ES-I3 (cell line): ENCODE results near the gene FAM98B.

Experiments
- H3K36me3 ChIP-seq: 2 replicates; pipeline ENCODE4 v1.6.1; 2013; ENCODE audit warnings: mild to moderate bottlenecking, low read length, control low read depth, moderate library complexity; ENCODE audit not compliant: insufficient read depth
- H3K4me1 ChIP-seq: 2 replicates; pipeline ENCODE4 v1.6.1; 2013; ENCODE audit warnings: mild to moderate bottlenecking, control low read depth, low read length; ENCODE audit not compliant: insufficient read depth
- H3K9ac ChIP-seq: 2 replicates; pipeline ENCODE4 v1.6.1; 2013; ENCODE audit warnings: low read depth, mild to moderate bottlenecking, low read length, moderate library complexity
- H3K9me3 ChIP-seq: 2 replicates; pipeline ENCODE4 v1.6.1; 2013; ENCODE audit warnings: mild to moderate bottlenecking, low read length, moderate library complexity; ENCODE audit not compliant: control insufficient read depth, insufficient read depth

FAM98B gene

DNA sequence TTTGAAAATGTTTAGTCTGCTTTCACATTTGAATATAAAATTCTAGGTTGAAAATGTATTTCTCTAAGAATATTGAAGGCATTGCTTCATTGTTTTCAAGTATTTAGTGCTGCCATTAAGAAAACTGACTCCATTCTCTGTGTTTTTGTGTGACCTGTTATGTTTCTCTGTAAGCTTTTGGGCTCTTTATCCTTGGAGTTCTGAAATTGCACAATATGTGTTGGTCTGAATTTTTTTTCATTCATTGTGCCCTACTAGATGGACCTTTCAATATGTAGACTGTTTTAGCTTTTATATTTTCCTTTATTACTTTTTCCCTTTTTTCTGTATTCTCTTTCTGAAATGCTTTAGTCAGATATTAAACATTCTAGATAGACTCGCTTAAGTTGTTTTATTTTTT is 22.2 kb downstream of the FAM98B start:
- Histone ChIP-seq H3K36me3 (peaks cover 16% of the 10 kb centered on the region), H3K9me3 (no peaks in the 10 kb centered on the region)

DNA sequence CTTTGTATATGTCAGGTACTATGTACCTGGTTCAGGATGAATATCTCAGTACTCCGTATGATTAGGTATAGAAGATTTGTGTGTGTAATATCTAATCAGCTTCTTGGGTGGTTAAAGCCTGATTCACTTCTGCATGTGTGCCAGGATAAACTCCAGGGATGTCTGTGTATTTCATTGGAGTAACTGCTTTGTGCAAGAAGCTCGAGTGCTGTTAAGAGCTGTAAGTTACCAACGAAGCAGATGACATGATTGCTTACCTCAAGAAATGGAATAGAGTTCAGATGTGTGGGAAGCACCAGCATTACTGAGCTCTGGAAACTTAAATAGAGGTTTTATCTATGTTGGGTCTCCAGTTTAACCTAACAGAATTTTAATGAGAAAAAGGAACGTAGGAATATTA is 23.7 kb downstream of the FAM98B start:
- H3K9ac ChIP-seq, result no peak overlapping the region
- H3K9me3 ChIP-seq, result no peaks in the 10 kb centered on the region
- H3K36me3 ChIP-seq, result peaks cover 16% of the 10 kb centered on the region
- no peaks in the 10 kb centered on the region for H3K4me1 ChIP-seq

More for the DNA sequence above, 22.2 kb downstream of the FAM98B start:
- H3K4me1 ChIP-seq, result no peaks in the 10 kb centered on the region
- H3K9ac ChIP-seq, result no peak overlapping the region

DNA sequence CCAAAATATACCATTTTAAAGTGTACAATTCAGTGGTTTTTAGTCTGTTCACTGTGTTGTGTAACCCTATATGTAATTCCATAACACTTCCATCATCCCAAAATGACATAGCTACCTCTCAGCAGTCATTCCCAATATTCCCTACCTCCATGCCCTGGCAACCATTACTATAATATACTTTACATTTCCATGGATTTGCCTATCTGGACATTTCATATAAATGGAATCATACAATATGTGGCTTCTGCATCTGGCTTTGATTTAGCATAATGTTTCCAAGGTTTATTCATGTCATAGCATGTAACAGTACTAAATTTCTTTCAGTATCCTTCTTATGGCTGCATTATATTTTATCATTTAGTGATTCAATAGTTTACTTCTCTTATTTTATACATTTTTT is 25.3 kb downstream of the FAM98B start:
- Histone ChIP-seq H3K36me3 (peaks cover 14% of the 10 kb centered on the region), H3K9ac (no peak overlapping the region), H3K4me1 (no peaks in the 10 kb centered on the region), H3K9me3 (no peaks in the 10 kb centered on the region)

DNA sequence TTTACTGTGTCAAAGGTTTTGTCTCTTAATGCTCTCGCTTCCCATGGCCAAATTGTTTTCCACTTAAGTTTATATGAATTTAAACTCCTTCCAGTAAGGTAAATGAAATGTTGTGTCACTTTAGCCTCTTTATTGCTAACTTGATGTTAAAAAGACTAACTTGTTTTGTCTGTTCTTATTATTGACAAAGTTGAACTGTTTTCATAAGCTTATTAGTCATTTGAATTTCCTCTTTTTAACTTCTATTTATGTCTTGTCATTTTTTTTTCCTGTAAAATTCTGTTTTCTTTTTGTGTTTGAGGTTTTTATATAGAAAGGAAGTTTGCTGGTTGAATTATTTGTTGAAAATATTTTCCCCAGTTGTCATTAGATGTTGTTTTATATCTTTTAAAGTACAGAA is 25.8 kb downstream of the FAM98B start:
- Histone ChIP-seq H3K36me3 (peaks cover 9% of the 10 kb centered on the region), H3K9ac (no peak overlapping the region), H3K9me3 (no peaks in the 10 kb centered on the region)

DNA sequence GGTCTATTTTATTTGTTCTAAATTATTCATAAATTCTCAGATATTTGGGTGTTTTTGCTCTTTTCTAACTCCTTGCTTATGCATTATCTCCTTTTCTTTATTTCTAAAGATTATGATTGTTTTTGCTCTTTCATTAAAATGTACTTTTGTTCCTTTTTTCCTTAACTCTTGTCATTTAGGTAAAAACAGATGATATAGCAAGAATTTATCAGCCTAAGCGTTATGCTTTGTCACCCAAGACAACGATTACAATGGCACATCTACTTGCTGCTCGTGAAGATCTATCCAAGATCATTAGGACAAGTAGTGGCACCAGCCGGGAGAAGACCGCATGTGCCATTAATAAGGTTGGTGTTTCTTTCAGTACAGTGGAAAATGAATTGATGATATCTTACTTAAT is 27.2 kb downstream of the FAM98B start:
- Histone ChIP-seq H3K9me3 (no peaks in the 10 kb centered on the region), H3K36me3 (peaks cover 4% of the 10 kb centered on the region), H3K9ac (no peak overlapping the region), H3K4me1 (no peaks in the 10 kb centered on the region)

More for the DNA sequence above, 25.8 kb downstream of the FAM98B start:
- no peaks in the 10 kb centered on the region for H3K4me1 ChIP-seq

DNA sequence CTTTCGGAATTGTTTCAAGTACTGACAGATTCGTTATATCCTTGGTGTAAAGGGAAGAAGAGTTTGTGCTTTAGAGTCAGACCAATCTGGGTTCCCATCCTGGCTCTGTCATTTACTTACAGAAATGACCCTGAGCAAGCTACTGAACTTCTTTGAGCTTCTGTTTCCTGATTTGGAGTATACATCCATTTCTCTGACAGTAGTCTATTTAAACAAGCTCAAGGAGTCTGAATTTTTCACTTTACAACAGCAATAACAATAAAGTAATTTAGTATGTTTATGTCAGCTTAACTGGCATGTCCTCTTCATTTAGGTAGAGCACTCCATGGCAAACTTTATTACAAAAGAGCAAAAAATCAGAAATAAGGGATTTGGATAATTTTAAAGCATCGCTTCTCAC is 27.8 kb downstream of the FAM98B start:
- no peak overlapping the region for H3K9ac ChIP-seq
- H3K9me3 ChIP-seq, result no peaks in the 10 kb centered on the region
- H3K36me3 ChIP-seq, result peaks cover 4% of the 10 kb centered on the region
- no peaks in the 10 kb centered on the region for H3K4me1 ChIP-seq

DNA sequence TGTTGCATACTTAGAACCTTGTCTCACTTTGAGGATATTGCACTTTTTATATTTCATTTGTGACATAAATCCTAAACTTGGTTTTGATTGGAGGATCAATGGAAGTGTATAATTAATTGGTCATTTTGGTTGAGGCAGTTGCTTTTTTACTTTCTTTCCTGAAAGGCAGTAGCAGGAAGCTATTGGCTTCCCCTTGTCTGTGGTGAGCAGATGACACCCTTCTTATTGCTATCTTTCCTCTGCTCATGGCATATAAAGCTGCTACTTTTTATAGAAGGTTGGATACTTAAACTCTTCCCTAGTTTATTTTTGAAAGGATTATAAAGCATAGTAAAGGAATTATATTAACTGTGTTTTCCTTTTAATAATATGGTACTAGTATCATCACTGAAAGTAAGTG is 28.6 kb downstream of the FAM98B start:
- Histone ChIP-seq H3K36me3 (peaks cover 2% of the 10 kb centered on the region; the same call in 1 of the 2 replicates), H3K4me1 (no peaks in the 10 kb centered on the region), H3K9ac (no peak overlapping the region), H3K9me3 (no peaks in the 10 kb centered on the region)

DNA sequence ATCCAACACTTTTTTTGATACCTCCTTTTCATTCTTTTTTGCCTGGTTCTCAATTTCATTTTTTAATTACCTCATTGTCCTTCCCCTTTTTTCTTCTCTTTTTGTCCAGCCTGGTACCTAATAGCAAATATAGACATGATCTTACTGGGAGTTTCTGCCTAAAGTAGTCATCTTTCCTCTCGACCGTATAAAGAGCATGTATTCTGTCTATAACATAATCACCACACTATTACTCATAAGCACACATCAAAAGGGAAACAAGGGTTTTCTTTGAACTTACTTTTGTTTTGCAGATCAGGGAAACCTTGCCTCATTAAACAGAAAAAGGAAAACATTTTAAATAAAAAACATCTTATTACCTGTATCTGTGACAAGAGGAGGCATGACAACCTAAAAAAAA is 33.0 kb downstream of the FAM98B start:
- Histone ChIP-seq H3K36me3 (no peaks in the 10 kb centered on the region), H3K9ac (no peak overlapping the region), H3K9me3 (no peaks in the 10 kb centered on the region), H3K4me1 (no peaks in the 10 kb centered on the region)

DNA sequence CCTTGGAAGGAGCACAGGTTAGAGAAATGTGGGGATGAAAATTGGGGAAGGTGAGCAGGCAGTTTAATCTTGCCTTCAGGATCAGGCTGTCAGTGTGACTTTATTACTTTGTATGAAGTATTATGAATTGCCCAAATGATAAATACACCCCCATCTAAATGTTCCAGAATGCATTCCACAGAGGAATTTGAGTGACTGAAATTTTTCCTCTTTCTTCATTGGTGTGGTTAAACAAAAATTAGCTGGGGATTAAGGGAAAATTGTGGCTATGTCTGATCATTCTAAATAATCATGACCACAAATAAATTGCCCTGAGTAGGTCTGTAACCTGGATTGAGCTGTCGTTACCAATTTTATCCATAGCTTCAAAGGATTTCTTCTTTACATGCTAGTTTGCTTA is 33.5 kb downstream of the FAM98B start:
- H3K36me3 ChIP-seq, result no peaks in the 10 kb centered on the region
- H3K9me3 ChIP-seq, result no peaks in the 10 kb centered on the region
- no peaks in the 10 kb centered on the region for H3K4me1 ChIP-seq
- H3K9ac ChIP-seq, result no peak overlapping the region

DNA sequence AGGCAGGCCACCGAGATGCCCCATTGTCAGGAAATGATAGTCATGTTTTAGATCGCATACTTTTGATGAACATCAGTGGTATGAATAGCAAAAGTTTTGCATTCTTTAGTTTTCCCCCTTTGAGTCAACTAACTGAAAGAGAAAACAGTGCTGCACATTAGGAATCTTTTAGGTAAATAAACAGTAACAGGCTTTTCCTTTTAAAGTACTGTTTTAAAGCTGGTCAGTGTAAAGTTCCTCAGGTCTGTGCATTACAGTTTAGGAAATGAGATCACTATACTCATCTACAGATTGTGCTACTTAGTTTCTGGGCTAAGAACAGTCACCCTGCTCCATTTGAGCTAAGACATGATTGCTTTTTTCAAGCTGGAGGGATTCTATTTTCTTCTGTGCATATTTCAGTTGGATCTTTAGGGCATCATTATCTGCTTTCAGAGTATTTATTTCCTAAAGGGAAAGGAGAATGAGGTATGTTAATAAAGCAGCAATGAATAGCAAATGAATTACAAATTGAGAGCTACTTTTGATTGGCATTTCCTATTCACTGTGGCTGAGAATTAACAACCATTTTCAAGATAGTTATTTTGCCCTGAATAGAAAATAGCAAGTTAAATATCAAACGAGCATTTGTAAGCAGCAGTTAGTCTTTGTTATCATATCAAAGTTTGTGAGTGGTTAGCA is 36.5 kb downstream of the FAM98B start:
- Histone ChIP-seq H3K4me1 (no peaks in the 10 kb centered on the region), H3K9ac (no peak overlapping the region), H3K36me3 (no peaks in the 10 kb centered on the region), H3K9me3 (no peaks in the 10 kb centered on the region)

DNA sequence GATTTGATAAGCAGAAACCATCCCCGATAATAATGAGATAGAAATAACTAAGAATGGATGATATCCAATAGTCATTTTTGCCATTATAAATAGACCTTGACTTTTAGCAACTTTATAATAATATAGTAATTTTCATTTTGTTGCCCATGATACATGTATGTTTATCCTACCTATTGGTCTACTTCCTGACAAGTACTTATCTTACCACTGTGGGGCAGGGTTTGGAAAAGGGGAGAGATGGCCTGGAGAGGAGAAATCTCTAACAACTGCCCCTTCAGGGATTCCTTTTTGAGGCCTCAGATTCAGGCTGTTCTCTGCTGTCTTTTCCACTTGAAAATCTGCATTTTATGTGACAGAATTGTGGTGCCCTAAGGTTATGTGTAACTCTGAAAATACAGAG is 42.2 kb downstream of the FAM98B start:
- no peaks in the 10 kb centered on the region for H3K4me1 ChIP-seq
- H3K9ac ChIP-seq, result no peak overlapping the region
- no peaks in the 10 kb centered on the region for H3K9me3 ChIP-seq
- no peaks in the 10 kb centered on the region; the same call in 1 of the 2 replicates for H3K36me3 ChIP-seq

DNA sequence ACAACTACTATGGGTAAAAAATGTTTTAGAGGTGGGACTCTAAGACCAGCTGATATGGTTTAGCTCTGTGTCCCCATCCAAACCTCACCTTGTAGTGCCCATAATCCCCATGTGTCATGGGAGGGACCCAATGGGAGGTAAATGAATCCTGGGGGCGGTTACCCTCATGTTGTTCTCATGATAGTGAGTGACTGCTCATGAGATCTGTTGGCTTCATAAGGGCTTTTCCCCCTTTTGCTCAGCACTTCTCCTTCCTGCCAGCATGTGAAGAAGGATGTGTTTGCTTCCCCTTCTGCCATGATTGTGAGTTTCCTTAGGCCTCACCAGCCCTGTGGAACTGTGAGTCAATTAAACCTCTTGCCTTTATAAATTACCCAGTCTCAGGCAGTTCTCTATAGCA is 45.7 kb downstream of the FAM98B start:
- Histone ChIP-seq H3K4me1 (no peaks in the 10 kb centered on the region), H3K36me3 (peaks cover 4% of the 10 kb centered on the region; the same call in 1 of the 2 replicates), H3K9me3 (no peaks in the 10 kb centered on the region), H3K9ac (no peak overlapping the region)

DNA sequence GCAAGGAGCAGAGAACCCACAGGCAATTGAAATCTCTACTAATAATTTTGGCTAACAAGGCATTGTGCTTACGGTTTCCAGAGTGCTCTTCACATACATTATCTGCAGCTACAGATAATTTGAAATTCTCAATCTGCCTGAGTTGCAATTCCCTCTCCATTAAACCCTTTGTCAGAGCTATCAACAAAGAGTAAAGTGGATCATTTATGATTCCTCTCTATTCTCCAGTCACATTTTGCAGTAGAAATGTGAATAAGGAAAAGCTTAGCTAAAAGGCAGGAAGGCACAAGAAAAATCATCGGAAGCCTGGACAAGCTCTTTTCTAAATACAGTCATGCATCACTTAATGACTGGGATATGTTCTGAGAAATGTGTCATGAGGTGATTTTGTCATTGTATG is 49.6 kb downstream of the FAM98B start:
- H3K9me3 ChIP-seq, result no peaks in the 10 kb centered on the region
- H3K36me3 ChIP-seq, result peaks cover 4% of the 10 kb centered on the region; the same call in 1 of the 2 replicates
- H3K9ac ChIP-seq, result no peak overlapping the region
- H3K4me1 ChIP-seq, result no peaks in the 10 kb centered on the region

DNA sequence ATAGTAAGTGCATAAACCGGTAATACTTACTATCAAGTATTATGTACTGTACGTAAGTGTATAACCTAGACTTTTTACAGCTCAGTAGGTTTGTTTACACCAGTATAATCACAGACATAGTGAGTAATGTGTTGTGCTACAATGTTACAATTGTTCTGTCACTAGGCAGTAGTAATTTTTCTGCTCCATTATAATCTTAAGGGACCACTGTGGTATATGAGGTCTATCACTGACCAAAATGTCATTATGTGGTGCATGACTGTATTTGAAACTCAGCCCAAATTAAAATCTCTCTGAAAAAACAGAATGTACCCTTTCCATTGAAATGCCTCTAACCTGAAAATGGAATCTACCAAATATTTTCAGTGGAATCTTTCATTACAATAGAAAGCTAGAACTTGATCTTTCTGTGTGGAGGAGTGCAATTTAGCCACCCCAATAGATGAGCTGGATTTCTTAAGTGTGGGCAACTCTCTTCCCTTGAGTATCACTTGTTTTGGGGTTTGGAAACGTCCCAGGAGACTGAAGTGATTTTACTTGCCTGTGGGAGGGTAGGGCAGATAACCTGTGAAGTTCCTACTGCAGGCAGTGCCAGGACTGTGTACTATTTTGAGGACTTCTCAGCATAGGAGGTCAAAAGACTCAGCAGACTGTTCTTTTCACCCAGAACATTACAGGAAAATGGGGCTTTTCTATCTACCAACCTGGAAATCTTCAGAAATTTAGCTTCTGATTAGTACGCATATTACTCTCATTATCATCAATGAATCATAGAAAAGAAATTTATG is 50.9 kb downstream of the FAM98B start:
- no peak overlapping the region for H3K9ac ChIP-seq
- no peaks in the 10 kb centered on the region for H3K4me1 ChIP-seq
- H3K36me3 ChIP-seq, result peaks cover 4% of the 10 kb centered on the region; the same call in 1 of the 2 replicates
- no peaks in the 10 kb centered on the region for H3K9me3 ChIP-seq

DNA sequence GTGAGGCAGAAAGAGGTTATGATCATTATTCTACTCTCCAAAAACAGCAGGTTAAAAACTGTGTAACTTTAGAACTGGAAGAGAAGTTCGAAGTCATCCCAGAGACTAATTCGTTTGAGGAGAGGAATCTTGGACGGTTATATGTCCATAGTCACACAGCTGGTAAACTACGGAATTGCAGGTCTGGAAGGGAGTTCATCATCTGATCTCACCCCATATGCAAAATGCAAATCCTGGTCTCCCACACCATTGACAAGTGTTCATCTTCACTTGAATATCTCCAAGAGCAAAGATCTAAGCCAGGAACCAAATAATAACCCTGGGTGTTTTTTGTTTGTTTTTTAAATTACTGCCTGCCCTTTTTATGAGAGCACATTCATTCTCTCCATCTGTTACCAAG is 53.1 kb downstream of the FAM98B start:
- Histone ChIP-seq H3K36me3 (peaks cover 4% of the 10 kb centered on the region; the same call in 1 of the 2 replicates), H3K9ac (no peak overlapping the region)

More for the DNA sequence above, 53.1 kb downstream of the FAM98B start:
- Histone ChIP-seq H3K4me1 (no peaks in the 10 kb centered on the region), H3K9me3 (no peaks in the 10 kb centered on the region)
